HepG2 (cell line): ENCODE results near the gene FAM222B. TPM values are rescaled to one million over a fixed set of nuclear protein-coding genes. Genes with fewer than 3 reads are reported as not detected.

Source experiments
- AGO2 ChIP-seq: fragments of 200-400 bp; formaldehyde crosslinking; optimal IDR thresholded peaks from 2 replicates; pipeline ENCODE3; 2017; ENCODE audit warnings: mild to moderate bottlenecking, low read depth, low read length, moderate library complexity
- ARHGAP35 ChIP-seq: sonication (generic); formaldehyde crosslinking; IDR thresholded peaks from 2 replicates; pipeline ENCODE4 v1.9.0; 2022; ENCODE audit warnings: mild to moderate bottlenecking, inconsistent platforms, moderate library complexity, missing genetic modification reagents, borderline replicate concordance
- CC2D1A ChIP-seq: sonication (generic); formaldehyde crosslinking; IDR thresholded peaks from 2 replicates; pipeline ENCODE4 v1.8.1; 2023; ENCODE audit warnings: mild to moderate bottlenecking, missing genetic modification reagents
- POLR2A ChIP-seq, 2 experiments: IDR thresholded peaks; 2 replicates each; pipeline ENCODE4 v1.6.1; 2011; ENCODE audit warnings: low read depth in 2 of 2, low read length in 2 of 2, mild to moderate bottlenecking in 1 of 2, moderate library complexity in 1 of 2; ENCODE audit not compliant: insufficient read depth in 1 of 2
- ZMYM2 ChIP-seq: sonication (generic); formaldehyde crosslinking; IDR thresholded peaks from 2 replicates; pipeline ENCODE4 v1.8.0; 2022; ENCODE audit warnings: mild to moderate bottlenecking, missing genetic modification reagents
- ZMYM3 ChIP-seq: sonication (generic); formaldehyde crosslinking; IDR thresholded peaks from 2 replicates; pipeline ENCODE4 v1.5.1; 2020; ENCODE audit warnings: mild to moderate bottlenecking, missing genetic modification reagents
- ZMYM4 ChIP-seq: sonication (generic); formaldehyde crosslinking; IDR thresholded peaks from 2 replicates; pipeline ENCODE4 v1.8.1; 2023; ENCODE audit warnings: mild to moderate bottlenecking, missing genetic modification reagents
- ZNF781 ChIP-seq: sonication (generic); formaldehyde crosslinking; IDR thresholded peaks from 2 replicates; pipeline ENCODE4 v1.5.1; 2020; ENCODE audit warnings: borderline replicate concordance, mild to moderate bottlenecking, missing genetic modification reagents; ENCODE audit errors: not compliant biosample characterization
- ZNF883 ChIP-seq: sonication (generic); formaldehyde crosslinking; IDR thresholded peaks from 2 replicates; pipeline ENCODE4 v1.5.1; 2020; ENCODE audit warnings: mild to moderate bottlenecking, missing genetic modification reagents; ENCODE audit errors: not compliant biosample characterization
- polyA plus RNA-seq, 8 experiments: library from polyadenylated mRNA; depleted of rRNA in 3 of 8; stranded (reverse) in 7 of 8; unstranded in 1 of 8; fragments of >200 nt; fragmentation: Illumina TruSeq in 4 of 8; extraction: Trizol in 4 of 8; gene quantifications; 2 replicates each; pipeline versions ENCODE4 v1.2.1 to v1.2.3, GENCODE V29; 2011 to 2016; ENCODE audit warnings: low read depth in 4 of 8, missing spikeins in 1 of 8, mixed read lengths in 1 of 8; ENCODE audit not compliant: insufficient read depth in 1 of 8
- total RNA-seq, 5 experiments: library from RNA; depleted of rRNA; stranded (reverse); fragments of >200 nt; fragmentation: Illumina TruSeq; extraction: Trizol; gene quantifications; 2 replicates each; pipeline ENCODE4 v1.2.3, GENCODE V29; 2016; ENCODE audit warnings: low read depth in 1 of 5
- TF ChIP-seq, protein P1 (sequence below), 2 experiments: fragments of 450-650 bp in 1 of 2; sonication (generic) in 1 of 2; formaldehyde crosslinking in 1 of 2; IDR thresholded peaks; 2 replicates each; pipeline versions ENCODE4 v1.6.1 to v1.8.0; 2016 to 2022; ENCODE audit warnings: antibody characterized with exemption in 1 of 2, mild to moderate bottlenecking in 1 of 2, missing genetic modification reagents in 1 of 2
- TF ChIP-seq, protein P2 (sequence below): sonication (generic); formaldehyde crosslinking; IDR thresholded peaks from 2 replicates; pipeline ENCODE4 v1.5.1; 2020; ENCODE audit warnings: mild to moderate bottlenecking, moderate library complexity, missing genetic modification reagents
- TF ChIP-seq, protein P3 (sequence below): sonication (generic); formaldehyde crosslinking; IDR thresholded peaks from 2 replicates; pipeline ENCODE4 v1.4.0; 2020; ENCODE audit warnings: mild to moderate bottlenecking, missing genetic modification reagents
- TF ChIP-seq, protein P4 (sequence below): sonication (generic); formaldehyde crosslinking; IDR thresholded peaks from 2 replicates; pipeline ENCODE4 v1.5.0; 2020; ENCODE audit warnings: missing genetic modification reagents
- TF ChIP-seq, protein P5 (sequence below): sonication (generic); IDR thresholded peaks from 2 replicates; pipeline ENCODE4 v1.6.1; 2016; ENCODE audit warnings: low read depth, borderline replicate concordance

Gene FAM222B
- total and polyA plus RNA-seq, 2 of the 13 experiments (the other 11 are each of a cell fraction or from before 2014, with no cell fraction given) = 3.5 to 7.3 TPM

DNA sequence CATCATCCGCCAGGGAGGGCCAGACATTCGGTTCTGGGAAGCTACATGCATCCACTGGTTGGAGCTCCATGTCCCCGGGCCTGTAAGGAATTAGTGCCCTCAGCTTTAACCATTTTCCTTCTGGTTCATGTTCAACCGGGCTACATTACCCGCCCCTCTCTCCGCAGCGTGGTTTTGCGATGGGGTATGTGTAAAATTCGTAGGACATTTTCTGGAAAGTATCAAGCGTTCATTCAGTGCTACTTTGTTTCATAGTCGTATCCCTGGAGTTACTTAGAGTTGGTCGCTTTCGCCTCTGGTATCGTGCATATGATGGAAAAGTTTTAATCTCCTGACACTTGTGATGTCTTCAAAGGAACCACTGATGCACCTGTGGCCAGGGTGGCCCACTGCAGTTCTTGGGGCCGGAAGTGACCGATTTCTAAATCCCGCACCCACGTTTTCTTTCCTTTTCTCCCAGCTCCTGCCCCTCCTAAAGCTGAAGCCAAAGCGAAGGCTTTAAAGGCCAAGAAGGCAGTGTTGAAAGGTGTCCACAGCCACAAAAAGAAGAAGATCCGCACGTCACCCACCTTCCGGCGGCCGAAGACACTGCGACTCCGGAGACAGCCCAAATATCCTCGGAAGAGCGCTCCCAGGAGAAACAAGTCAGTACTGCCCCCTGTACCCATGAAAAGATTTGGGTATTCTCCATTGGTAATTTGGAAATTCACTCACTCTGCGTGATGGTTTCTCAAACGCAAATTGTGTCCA, 122.2 kb downstream of the FAM222B start (continued):
- TF ChIP-seq, protein P1, sequence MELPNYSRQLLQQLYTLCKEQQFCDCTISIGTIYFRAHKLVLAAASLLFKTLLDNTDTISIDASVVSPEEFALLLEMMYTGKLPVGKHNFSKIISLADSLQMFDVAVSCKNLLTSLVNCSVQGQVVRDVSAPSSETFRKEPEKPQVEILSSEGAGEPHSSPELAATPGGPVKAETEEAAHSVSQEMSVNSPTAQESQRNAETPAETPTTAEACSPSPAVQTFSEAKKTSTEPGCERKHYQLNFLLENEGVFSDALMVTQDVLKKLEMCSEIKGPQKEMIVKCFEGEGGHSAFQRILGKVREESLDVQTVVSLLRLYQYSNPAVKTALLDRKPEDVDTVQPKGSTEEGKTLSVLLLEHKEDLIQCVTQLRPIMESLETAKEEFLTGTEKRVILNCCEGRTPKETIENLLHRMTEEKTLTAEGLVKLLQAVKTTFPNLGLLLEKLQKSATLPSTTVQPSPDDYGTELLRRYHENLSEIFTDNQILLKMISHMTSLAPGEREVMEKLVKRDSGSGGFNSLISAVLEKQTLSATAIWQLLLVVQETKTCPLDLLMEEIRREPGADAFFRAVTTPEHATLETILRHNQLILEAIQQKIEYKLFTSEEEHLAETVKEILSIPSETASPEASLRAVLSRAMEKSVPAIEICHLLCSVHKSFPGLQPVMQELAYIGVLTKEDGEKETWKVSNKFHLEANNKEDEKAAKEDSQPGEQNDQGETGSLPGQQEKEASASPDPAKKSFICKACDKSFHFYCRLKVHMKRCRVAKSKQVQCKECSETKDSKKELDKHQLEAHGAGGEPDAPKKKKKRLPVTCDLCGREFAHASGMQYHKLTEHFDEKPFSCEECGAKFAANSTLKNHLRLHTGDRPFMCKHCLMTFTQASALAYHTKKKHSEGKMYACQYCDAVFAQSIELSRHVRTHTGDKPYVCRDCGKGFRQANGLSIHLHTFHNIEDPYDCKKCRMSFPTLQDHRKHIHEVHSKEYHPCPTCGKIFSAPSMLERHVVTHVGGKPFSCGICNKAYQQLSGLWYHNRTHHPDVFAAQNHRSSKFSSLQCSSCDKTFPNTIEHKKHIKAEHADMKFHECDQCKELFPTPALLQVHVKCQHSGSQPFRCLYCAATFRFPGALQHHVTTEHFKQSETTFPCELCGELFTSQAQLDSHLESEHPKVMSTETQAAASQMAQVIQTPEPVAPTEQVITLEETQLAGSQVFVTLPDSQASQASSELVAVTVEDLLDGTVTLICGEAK (IDR thresholded peaks at IDR 0.05) = no peak
- TF ChIP-seq, protein P1 (CRISPR knock-in tag; IDR thresholded peaks at IDR 0.05) = no peak
- TF ChIP-seq, protein P2, sequence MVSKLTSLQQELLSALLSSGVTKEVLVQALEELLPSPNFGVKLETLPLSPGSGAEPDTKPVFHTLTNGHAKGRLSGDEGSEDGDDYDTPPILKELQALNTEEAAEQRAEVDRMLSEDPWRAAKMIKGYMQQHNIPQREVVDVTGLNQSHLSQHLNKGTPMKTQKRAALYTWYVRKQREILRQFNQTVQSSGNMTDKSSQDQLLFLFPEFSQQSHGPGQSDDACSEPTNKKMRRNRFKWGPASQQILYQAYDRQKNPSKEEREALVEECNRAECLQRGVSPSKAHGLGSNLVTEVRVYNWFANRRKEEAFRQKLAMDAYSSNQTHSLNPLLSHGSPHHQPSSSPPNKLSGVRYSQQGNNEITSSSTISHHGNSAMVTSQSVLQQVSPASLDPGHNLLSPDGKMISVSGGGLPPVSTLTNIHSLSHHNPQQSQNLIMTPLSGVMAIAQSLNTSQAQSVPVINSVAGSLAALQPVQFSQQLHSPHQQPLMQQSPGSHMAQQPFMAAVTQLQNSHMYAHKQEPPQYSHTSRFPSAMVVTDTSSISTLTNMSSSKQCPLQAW = 0 out of 2 replicates have a peak, but pooled peaks have one; percentile 4
- TF ChIP-seq, protein P3, sequence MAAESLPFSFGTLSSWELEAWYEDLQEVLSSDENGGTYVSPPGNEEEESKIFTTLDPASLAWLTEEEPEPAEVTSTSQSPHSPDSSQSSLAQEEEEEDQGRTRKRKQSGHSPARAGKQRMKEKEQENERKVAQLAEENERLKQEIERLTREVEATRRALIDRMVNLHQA (CRISPR knock-in tag) = no peak
- TF ChIP-seq, protein P4, sequence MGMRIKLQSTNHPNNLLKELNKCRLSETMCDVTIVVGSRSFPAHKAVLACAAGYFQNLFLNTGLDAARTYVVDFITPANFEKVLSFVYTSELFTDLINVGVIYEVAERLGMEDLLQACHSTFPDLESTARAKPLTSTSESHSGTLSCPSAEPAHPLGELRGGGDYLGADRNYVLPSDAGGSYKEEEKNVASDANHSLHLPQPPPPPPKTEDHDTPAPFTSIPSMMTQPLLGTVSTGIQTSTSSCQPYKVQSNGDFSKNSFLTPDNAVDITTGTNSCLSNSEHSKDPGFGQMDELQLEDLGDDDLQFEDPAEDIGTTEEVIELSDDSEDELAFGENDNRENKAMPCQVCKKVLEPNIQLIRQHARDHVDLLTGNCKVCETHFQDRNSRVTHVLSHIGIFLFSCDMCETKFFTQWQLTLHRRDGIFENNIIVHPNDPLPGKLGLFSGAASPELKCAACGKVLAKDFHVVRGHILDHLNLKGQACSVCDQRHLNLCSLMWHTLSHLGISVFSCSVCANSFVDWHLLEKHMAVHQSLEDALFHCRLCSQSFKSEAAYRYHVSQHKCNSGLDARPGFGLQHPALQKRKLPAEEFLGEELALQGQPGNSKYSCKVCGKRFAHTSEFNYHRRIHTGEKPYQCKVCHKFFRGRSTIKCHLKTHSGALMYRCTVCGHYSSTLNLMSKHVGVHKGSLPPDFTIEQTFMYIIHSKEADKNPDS (CRISPR knock-in tag) = no peak
- TF ChIP-seq ZNF883 (CRISPR knock-in tag) (peak; percentile 0), CC2D1A (CRISPR knock-in tag) (no peak), AGO2 (peak; percentile 67), ZMYM3 (CRISPR knock-in tag) (no peak), ZMYM2 (CRISPR knock-in tag) (no peak), ZMYM4 (CRISPR knock-in tag) (no peak), POLR2A (IDR thresholded peaks at IDR 0.05; ENCODE audit: insufficient read depth in 1 of 2, low read depth in 2 of 2, low read length in 2 of 2) (peak in 1 of 2 experiments; percentile 21; a peak in 2 of 4 replicates), ARHGAP35 (CRISPR knock-in tag) (no peak), ZNF781 (CRISPR knock-in tag) (no peak)
- TF ChIP-seq, protein P5, sequence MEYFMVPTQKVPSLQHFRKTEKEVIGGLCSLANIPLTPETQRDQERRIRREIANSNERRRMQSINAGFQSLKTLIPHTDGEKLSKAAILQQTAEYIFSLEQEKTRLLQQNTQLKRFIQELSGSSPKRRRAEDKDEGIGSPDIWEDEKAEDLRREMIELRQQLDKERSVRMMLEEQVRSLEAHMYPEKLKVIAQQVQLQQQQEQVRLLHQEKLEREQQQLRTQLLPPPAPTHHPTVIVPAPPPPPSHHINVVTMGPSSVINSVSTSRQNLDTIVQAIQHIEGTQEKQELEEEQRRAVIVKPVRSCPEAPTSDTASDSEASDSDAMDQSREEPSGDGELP = no peak
